ENCODE measurements around the gene RAB11A. TPM values are rescaled to one million over a fixed set of nuclear protein-coding genes. Genes with fewer than 3 reads are reported as not detected.
A peak's percentile ranks its signal among the peaks of the same experiment; 100 is the strongest.
"Not testable (repeated sequence)": the region's sequence is repeated elsewhere in the genome, so short reads cannot be mapped to it uniquely, and the experiment has no call there.

RAB11A gene
- total and polyA plus RNA-seq, 9 of the 15 experiments (the other 6 are each of a cell fraction or from before 2014, with no cell fraction given) = 129 to 369 (median 245) TPM

DNA sequence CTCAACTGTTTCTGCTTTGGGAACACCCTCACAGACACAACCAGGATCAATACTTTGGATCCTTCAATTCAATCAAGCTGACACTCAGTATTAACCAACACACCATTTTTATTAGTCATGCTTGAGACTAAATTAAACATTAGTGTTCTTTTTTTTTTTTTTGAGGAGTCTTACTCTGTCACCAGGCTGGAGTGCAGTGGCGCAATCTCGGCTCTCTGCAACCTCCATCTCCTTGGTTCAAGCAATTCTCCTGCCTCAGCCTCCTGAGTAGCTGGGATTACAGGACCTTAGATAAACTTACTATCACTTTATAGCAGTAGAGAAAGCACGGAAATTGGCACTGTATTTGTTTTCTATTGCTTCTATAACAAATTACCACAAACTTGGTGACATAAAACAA lies 2.0 kb upstream of the RAB11A start:
- no TSS peak for BruUV-seq (replicated peaks)
- H3K9me1 ChIP-seq (ENCODE audit: control insufficient read depth, insufficient read depth, low read length) = no peaks in the 10 kb centered on the region
- intact Hi-C loops (cut with micrococcal nuclease) = loop anchor here (5.0 kb wide), 2 partner anchors 35 to 75 kb away; partner anchors contain the start of gene DENND4A
- H3K79me2 ChIP-seq (ENCODE audit: control insufficient read depth, insufficient read depth, low read length) = peaks cover 30% of the 10 kb centered on the region
- POLR2A ChIA-PET = no interaction called here
- no peak overlapping the region for H3K4me2 ChIP-seq (ENCODE audit: insufficient read depth, low read length)
- DNase-seq (ENCODE audit: extremely low read depth in 1 of 4, low spot score in 3 of 4) = no peak
- H3K4me3 ChIP-seq = no peak overlapping the region
- H3K9ac ChIP-seq (ENCODE audit: insufficient read depth in 1 of 2, low read depth in 2 of 2, low read length in 2 of 2) = no peak overlapping the region
- peak overlapping the region; percentile 5; the same call in 1 of the 2 replicates for H2AFZ ChIP-seq (ENCODE audit: low read depth, low read length)
- H3K4me1 ChIP-seq (replicated peaks in 1 of 2; ENCODE audit: control insufficient read depth in 2 of 2, insufficient read depth in 2 of 2, low read length in 2 of 2) = peaks cover 14% of the 10 kb centered on the region in 2 experiments; a peak in 4 of 5 replicates
- 72% methylated on average over 3 of the region's 3 CpGs for WGBS (ENCODE audit: insufficient coverage, low coverage, missing lambda C conversion rate)
- H3K27ac ChIP-seq (ENCODE audit: extremely low read depth, low read depth, low read length) = no peak overlapping the region
- no peak for FAIRE-seq
- H3K9me3 ChIP-seq (replicated peaks; ENCODE audit: control insufficient read depth, insufficient read depth, low read depth, low read length) = no peaks in the 10 kb centered on the region
- TF ChIP-seq CEBPB (tag; IDR thresholded peaks at IDR 0.05) = peak; percentile 78
- no peak for TF ChIP-seq MCM3 (IDR thresholded peaks at IDR 0.05)
- CTCF ChIA-PET (ENCODE audit: low intra/inter-chr PET ratio) = no interaction called here
- peaks cover 3% of the 10 kb centered on the region; the same call in 1 of the 2 replicates for H4K20me1 ChIP-seq (replicated peaks; ENCODE audit: control insufficient read depth, insufficient read depth, low read length)
- H3K27me3 ChIP-seq (ENCODE audit: control insufficient read depth in 2 of 2, insufficient read depth in 2 of 2, low read length in 2 of 2) = no peaks in the 10 kb centered on the region
- no peaks in the 10 kb centered on the region for H3K36me3 ChIP-seq (ENCODE audit: control insufficient read depth, insufficient read depth, low read length)
- no peak for ATAC-seq
- in situ Hi-C loops (cut with MboI) = loop anchor here (25.0 kb wide), 1 partner anchor 230 kb away; no protein-coding TSS in a partner anchor

DNA sequence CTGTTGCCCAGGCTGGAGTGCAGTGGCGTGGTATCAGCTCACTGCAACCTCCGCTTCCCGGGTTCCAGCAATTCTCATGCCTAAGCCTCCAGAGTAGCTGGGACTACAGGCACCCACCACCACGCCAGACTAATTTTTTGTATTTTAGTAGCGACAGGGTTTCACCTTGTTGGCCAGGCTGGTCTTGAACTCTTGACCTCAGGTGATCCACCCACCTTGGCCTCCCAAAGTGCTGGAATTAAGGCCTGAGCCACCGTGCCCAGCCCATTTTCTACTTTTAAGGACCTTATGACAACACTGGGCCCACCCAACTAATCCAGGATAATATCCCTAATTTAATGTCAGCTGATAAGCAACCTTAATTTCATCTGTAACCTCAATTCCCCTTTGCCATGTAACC lies 1.4 kb upstream of the RAB11A start:
- H4K20me1 ChIP-seq (replicated peaks; ENCODE audit: control insufficient read depth, insufficient read depth, low read length); H3K9ac ChIP-seq (ENCODE audit: insufficient read depth in 1 of 2, low read depth in 2 of 2, low read length in 2 of 2); H3K27ac ChIP-seq (ENCODE audit: extremely low read depth, low read depth, low read length); H3K36me3 ChIP-seq (ENCODE audit: control insufficient read depth, insufficient read depth, low read length); CTCF ChIA-PET (ENCODE audit: low intra/inter-chr PET ratio); H3K9me3 ChIP-seq (replicated peaks; ENCODE audit: control insufficient read depth, insufficient read depth, low read depth, low read length); POLR2A ChIA-PET; FAIRE-seq; BruUV-seq (replicated peaks); H3K9me1 ChIP-seq (ENCODE audit: control insufficient read depth, insufficient read depth, low read length); H3K4me3 ChIP-seq; DNase-seq (ENCODE audit: extremely low read depth in 1 of 4, low spot score in 3 of 4); H3K27me3 ChIP-seq (ENCODE audit: control insufficient read depth in 2 of 2, insufficient read depth in 2 of 2, low read length in 2 of 2); ATAC-seq: not testable (repeated sequence)
- 61% methylated on average over 6 of the region's 6 CpGs for WGBS (ENCODE audit: insufficient coverage, low coverage, missing lambda C conversion rate)
- H3K79me2 ChIP-seq (ENCODE audit: control insufficient read depth, insufficient read depth, low read length) = peaks cover 36% of the 10 kb centered on the region
- TF ChIP-seq TBP (optimal IDR thresholded peaks at IDR 0.05; ENCODE audit: low read depth, low read length) = peak; percentile 40
- H3K4me1 ChIP-seq (replicated peaks in 1 of 2; ENCODE audit: control insufficient read depth in 2 of 2, insufficient read depth in 2 of 2, low read length in 2 of 2) = peaks cover 14% of the 10 kb centered on the region in 2 experiments; a peak in 4 of 5 replicates
- intact Hi-C loops (cut with micrococcal nuclease) = loop anchor here (2.0 to 5.0 kb wide), 3 partner anchors 36 to 257 kb away; partner anchors contain the start of genes DENND4A and INTS14
- peak overlapping the region; percentile 93; the same call in 1 of the 2 replicates for H2AFZ ChIP-seq (ENCODE audit: low read depth, low read length)
- in situ Hi-C loops (cut with MboI) = loop anchor here (25.0 kb wide), 1 partner anchor 231 kb away; no protein-coding TSS in a partner anchor
- H3K4me2 ChIP-seq (ENCODE audit: insufficient read depth, low read length) = 0 out of 2 replicates have a peak overlapping the region, but pooled peaks have one; percentile 96

Data from K562 (cell line).